GM19099 (cell line): ENCODE data around the gene GPRIN3.

Source experiments
- POLR2A ChIP-seq: IDR thresholded peaks from 3 replicates; pipeline ENCODE4 v1.6.1; 2011; ENCODE audit warnings: low read depth; ENCODE audit not compliant: insufficient read length; ENCODE audit errors: extremely low read depth

GPRIN3 gene

DNA sequence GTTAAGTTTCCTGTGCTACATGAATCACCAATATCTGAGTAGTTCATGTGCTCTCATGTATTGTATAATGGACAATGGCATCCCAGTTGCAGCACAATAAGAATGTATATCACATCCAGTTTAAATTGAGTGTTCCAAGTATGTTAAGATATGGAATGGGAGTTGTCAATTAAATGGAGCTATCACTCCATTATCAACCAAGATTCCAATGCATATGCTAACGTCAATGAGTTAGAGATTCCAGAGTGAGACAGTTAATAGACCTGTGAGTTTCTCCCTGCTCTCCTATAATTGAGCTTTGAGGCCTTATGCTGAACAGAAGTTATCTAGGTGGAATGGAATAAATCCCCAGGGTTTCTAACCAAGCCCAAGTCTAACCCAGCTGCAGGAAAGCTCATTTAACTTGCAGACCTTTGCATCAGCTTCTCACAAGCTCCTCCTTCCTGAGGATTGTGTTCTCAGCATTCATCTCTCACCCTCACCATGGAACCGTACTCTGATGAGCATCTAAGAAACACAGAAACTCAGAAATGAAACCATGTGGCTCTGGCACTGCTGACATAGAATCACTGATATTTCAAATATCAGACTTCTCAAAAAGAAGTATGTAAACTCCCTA is 111.4 kb downstream of the GPRIN3 start:
- TF ChIP-seq POLR2A, result no peak

DNA sequence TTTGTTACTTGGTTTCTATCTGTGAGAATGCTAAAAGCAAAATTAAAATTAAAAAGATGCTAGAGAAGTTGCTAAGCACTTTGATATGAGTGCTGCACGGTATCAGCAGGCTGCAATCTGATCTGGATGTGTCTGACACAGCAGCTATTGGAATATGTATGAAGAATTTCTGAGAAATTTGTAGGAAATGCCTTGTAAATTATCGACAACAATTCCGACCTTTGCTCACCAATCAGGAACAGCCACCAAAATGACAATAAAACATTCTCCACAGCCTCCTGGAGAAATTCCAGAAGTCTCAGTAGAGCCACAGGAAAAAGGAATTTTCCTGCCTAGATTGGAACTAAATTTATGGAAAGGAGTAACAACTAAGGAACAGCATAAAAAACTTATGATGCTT is 113.8 kb downstream of the GPRIN3 start:
- no peak for TF ChIP-seq POLR2A
